Lower leg skin (tissue), 3 donors: Measurements from ENCODE around the gene FOXC2.

Experiments used
- CTCF ChIP-seq, 3 donors: fragments of 450-650 bp; IDR thresholded peaks; one replicate each; pipeline ENCODE4 v1.5.1; 2016; ENCODE audit warnings: antibody characterized with exemption in 3 of 3, mild to moderate bottlenecking in 3 of 3, moderate library complexity in 2 of 3
- POLR2A ChIP-seq, 2 donors: fragments of 450-650 bp; IDR thresholded peaks; one replicate each; pipeline ENCODE4 v1.6.1; 2016 to 2017; ENCODE audit warnings: antibody characterized with exemption in 2 of 2, mild to moderate bottlenecking in 1 of 2, moderate library complexity in 1 of 2

DNA sequence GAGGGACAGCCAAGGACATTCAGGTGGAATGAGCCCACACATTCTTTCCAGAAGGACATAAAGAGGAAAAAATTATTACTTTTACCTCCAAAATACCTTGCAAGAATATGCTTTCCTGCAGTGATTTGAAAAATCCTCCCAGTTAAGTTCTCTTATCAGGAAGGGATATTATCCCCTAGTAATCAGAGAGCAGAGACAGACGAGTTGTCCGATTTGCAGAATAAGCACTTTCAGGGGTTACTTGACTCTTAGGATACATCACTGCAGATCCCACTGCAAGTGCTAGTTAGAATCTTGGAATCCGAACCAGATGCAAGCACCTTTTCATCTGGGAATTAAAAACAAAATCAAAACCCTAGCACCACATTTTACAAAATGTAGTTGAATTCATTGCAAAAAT, 45.3 kb downstream of the FOXC2 start:
- TF ChIP-seq POLR2A (IDR thresholded peaks at IDR 0.05) (no peak), CTCF (IDR thresholded peaks at IDR 0.05) (no peak)
